Measurements from ENCODE around the gene SLC2A8.
A peak's percentile ranks its signal among the peaks of the same experiment; 100 is the strongest.

The SLC2A8 gene

DNA sequence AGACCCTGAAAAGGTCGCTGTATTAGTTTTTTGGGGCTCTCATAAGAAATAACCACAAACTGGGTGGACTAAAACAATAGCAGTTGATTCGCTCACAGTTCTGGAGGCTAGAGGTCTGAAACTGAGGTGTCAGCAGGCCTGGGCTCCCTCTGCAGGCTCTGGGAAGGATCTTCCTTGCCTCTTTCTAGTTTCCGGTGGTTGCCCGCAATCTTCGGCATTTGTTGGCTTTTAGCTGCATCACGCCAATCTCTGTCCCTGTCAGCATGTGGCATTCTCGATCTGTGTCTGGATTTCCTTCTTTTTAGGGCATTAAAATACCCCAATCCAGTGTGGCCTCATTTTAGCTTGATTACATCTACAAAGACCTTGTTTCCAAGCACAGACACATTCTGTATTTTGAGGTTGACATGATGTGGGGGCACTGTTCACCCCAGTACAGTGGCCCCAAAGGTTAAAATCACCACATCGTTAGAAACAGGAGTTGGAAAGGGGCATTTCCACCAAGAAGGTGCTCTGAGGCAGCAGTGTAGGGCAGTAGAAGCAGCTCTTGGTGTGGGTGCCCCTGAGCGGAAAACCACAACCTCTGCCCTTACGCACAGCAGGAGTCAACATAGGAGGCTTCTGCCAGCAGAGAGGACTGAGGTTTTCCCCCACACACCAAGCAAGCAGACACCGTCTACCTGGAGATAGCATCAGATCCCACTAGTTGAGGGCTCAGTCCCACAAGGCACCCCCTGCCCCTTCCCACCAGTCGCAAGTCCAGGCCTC, 40.7 kb downstream of the SLC2A8 start:
- DNase-seq, result no peak

DNA sequence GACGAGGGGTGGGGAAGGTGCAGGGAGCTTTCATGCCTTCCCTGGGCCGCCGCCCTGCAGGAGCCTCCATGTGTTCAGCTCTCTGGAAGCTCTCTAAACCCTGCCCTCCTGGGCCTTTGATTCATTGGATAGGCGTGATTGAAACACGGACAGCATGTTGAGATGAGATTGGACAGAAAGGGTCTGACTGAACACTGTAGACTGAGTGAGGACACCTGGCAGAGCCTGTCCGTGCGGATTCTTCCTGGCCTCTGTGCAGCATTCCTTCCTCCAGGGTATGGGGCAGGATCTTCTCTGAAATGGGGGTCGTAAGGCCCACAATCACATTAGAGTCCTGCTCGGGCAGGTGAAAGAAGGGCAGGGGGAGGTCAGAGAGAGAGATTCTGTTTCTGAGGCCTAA, 41.4 kb downstream of the SLC2A8 start:
- DNase-seq, result no peak

DNA sequence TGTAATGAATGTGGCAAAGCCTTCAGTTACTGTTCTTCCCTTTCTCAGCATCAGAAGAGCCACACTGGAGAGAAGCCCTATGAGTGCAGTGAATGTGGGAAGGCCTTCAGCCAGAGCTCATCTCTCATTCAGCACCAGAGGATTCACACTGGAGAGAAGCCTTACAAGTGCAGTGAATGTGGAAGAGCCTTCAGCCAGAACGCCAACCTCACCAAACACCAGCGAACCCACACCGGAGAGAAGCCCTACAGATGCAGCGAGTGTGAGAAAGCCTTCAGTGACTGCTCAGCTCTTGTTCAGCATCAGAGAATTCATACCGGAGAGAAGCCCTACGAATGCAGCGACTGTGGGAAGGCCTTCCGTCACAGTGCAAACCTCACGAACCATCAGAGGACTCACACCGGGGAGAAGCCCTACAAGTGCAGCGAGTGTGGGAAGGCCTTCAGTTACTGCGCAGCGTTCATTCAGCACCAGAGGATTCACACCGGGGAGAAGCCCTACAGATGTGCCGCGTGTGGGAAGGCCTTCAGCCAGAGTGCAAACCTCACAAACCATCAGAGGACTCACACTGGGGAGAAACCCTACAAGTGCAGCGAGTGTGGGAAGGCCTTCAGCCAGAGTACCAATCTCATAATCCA, 47.4 kb downstream of the SLC2A8 start:
- DNase-seq, result peak; percentile 43

GRCh38 chr9:127444921-127445850, 48.2 kb downstream of the SLC2A8 start:
- peak; percentile 53 for DNase-seq

DNA sequence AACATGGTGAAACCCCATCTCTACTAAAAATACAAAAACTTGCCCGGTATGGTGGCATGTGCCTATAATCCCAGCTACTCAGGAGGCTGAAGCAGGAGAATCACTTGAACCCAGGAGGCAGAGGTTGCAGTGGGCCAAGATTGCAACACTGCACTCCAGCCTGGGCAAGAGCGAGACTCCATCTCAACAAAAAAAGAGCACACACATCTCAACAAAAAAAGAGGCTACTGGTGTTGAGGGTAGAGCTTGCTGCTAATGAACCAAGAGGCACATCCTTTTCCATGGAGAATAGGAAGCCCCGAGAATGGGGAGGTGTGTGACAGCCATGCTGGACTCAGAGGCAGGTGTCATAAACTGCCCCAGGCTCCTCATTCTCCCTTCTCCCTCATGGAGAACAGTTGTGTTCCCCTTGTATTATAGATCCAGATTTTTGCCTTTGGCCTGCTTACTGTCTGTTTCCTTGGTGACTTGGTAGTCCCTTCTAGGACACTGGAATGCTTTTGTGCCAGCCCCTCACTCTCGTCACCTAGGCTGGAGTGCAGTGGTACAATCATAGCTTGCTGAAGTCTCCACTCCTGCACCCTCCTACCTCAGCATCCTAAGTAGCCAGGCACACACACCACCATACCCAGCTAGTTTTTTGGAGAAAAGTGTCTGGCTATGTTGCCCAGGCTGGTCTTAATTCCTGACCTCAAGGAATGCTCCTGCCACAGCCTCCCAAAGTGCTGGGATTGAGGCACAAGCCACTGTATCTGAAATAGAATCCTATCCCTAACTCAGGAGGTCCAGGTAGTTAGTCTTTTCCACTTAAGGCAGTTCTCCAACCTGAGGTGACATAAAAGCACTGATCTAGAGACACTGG, 49.1 kb downstream of the SLC2A8 start:
- peak; percentile 52 for DNase-seq

DNA sequence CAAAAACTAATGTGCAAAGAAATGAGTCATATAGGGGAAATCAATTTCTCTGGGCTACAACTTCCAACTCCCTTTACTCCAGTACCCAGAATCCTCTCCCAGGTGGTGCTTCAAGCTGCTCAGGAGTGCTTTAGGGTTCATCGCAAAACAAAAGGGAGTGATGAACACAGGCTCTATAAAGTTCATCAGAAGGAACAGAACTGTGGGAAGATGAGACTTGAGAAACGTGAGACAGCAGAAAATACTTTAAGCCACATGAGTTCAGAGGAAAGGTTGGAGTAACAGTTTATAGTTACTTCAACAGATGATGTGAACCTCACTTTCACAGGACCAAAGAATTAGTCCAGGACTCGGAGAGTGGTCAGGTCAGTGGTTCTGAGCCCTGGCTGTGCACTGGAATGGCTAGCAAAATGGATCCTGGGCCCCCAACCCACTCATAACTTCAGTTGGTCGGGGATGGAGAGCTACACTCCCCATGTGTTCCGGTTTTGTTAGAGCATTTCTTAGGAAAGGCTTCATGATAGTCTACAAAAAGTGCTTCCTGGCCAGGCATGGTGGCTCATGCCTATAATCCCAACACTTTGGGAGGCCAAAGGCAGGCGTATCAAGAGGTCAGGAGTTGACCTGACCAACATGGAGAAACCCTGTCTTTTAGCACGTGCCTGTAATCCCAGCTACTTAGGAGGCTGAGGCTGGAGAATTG, 49.9 kb downstream of the SLC2A8 start:
- DNase-seq, result no peak

GRCh38 chr9:127447416-127448111, 50.6 kb downstream of the SLC2A8 start:
- DNase-seq, result peak; percentile 47

GRCh38 chr9:127448112-127448805, 51.3 kb downstream of the SLC2A8 start:
- no peak for DNase-seq

GRCh38 chr9:127449332-127449966, 52.5 kb downstream of the SLC2A8 start:
- no peak for DNase-seq

- DNase-seq, result no peak
These were observed 53.3 kb downstream of the SLC2A8 start for GRCh38 chr9:127450243-127450760.

GRCh38 chr9:127450830-127451607, 54.0 kb downstream of the SLC2A8 start, which contains the start of the genes LRSAM1 and RPL12:
Gene LRSAM1, plus strand, starts transcription at chr9:127451510. Its CDS starts 3,018 bp downstream, at chr9:127454528.
Gene RPL12, minus strand, starts transcription at chr9:127451406. Its CDS starts 89 bp downstream, at chr9:127451317.
- DNase-seq, result peak; percentile 90

GRCh38 chr9:127451608-127451857, 54.6 kb downstream of the SLC2A8 start:
- DNase-seq, result no peak

GRCh38 chr9:127451858-127452656, 55.1 kb downstream of the SLC2A8 start:
- peak; percentile 47 for DNase-seq

GRCh38 chr9:127452691-127453090, 55.7 kb downstream of the SLC2A8 start:
- no peak for DNase-seq

DNA sequence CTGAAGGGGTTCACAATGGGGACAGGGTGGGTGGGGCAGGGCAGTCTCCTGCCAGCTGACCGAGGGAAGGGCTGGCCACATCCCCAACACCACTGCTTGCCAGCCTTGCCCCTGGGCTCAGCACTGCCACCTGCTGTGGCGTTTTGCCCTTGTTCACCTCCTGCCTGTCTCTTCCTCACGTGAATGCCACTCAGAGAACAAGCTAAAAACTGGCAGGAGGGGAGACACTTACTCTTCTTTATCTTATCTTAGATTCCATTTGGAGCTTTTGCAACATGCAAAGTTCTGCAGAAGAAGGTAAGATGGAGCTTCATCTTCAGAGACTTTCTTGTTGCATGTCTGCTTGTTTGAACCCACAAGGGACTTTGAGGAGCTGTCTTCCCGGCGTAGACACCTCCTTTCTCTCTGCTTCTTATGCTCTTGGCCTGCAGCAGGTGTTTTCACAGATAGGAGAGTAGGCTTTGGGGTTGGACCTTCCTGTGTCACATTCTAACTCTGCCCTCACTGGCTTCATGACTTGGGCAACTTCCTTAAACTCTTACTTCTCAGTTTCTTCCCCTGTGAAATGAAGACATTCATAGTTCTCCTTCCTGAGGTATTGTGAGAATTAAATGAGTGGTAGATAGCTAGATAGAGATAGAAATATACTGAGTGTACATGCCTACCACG, 58.5 kb downstream of the SLC2A8 start:
- DNase-seq, result peak; percentile 86

- DNase-seq, result no peak
These were observed 60.4 kb downstream of the SLC2A8 start for GRCh38 chr9:127457191-127457878.
